Fibroblast of the aortic adventitia (primary cell): ENCODE data around the gene PYGM. TPM values are rescaled to one million over a fixed set of nuclear protein-coding genes. Genes with fewer than 3 reads are reported as not detected.

Experiments
- DNase-seq: peaks from one replicate; pipeline ENCODE4 v3.0.0-alpha.2; 2010; ENCODE audit warnings: low read depth
- H3K4me3 ChIP-seq: 2 replicates; pipeline ENCODE4 v1.5.1; 2011; ENCODE audit warnings: low read depth, mild to moderate bottlenecking, control low read depth, low read length, moderate library complexity
- total RNA-seq: library from RNA; depleted of rRNA; stranded (reverse); fragments of >200 nt; gene quantifications from 2 replicates; pipeline ENCODE4 v1.2.3, GENCODE V29; 2012; ENCODE audit warnings: low replicate concordance
- TF ChIP-seq, protein P1 (sequence below): IDR thresholded peaks from 2 replicates; pipeline ENCODE4 v1.5.1; 2011; ENCODE audit warnings: mild to moderate bottlenecking, low read length, control low read depth, inconsistent platforms; ENCODE audit not compliant: insufficient read depth

The PYGM gene
- total RNA-seq, result 0.63 and 1.7 TPM in 2 replicates

DNA sequence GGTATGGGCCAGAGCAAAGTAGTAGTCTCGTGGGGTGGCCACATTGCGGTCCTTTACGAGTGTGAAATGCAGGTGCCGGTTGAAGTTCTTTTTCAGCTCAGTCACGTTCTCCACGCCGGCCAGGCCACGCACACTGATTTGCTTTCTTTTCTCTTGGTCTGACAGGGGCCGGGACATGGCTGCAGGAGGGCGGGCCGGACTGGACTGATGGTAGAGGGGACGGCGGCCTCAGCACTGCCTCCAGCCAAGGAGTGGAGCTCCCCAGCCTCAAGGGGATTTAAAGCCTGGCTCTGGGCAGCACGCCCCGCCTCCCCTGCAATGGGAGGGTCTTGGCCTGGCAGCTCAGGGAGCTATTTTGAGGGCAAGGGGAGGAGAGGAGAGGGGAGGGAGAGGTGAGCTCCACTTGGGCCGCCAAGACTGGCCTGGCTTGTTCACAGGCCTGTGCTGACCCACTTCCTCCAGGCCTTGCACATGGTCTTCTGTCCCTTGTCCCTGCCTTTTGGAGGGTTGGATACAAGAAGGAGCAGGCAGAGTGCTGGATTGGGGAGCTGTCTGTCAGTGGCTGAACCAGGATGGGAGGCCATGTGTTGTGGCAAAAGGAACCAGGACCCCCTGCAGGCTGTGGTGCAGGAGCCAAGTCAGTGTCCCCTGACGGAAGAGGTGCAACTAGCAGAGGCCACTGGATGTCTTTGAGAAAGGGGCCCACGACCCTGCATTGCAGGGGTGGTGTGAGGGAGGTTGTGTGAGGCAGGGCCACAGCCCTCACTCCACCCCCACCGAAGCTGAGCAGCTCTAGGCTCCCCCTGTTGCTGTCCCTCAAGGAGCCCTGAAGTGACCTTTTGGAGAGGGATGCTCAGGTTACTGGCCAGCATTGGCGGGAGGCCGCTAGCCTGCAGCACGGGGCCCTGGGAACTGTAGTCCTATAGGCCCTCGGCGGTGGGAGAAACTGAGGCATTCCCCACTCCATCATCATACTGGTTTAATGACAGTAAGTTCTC, at the start of gene PYGM:
Gene PYGM (minus strand): TSS at position 253 of the 998 bp plus-strand sequence. CDS start 76 bp downstream, at position 177.
- peak; percentile 80 for DNase-seq
- TF ChIP-seq, protein P1, sequence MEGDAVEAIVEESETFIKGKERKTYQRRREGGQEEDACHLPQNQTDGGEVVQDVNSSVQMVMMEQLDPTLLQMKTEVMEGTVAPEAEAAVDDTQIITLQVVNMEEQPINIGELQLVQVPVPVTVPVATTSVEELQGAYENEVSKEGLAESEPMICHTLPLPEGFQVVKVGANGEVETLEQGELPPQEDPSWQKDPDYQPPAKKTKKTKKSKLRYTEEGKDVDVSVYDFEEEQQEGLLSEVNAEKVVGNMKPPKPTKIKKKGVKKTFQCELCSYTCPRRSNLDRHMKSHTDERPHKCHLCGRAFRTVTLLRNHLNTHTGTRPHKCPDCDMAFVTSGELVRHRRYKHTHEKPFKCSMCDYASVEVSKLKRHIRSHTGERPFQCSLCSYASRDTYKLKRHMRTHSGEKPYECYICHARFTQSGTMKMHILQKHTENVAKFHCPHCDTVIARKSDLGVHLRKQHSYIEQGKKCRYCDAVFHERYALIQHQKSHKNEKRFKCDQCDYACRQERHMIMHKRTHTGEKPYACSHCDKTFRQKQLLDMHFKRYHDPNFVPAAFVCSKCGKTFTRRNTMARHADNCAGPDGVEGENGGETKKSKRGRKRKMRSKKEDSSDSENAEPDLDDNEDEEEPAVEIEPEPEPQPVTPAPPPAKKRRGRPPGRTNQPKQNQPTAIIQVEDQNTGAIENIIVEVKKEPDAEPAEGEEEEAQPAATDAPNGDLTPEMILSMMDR, result no peak
- H3K4me3 ChIP-seq, result peak within 1 kb of the TSS; percentile 10

DNA sequence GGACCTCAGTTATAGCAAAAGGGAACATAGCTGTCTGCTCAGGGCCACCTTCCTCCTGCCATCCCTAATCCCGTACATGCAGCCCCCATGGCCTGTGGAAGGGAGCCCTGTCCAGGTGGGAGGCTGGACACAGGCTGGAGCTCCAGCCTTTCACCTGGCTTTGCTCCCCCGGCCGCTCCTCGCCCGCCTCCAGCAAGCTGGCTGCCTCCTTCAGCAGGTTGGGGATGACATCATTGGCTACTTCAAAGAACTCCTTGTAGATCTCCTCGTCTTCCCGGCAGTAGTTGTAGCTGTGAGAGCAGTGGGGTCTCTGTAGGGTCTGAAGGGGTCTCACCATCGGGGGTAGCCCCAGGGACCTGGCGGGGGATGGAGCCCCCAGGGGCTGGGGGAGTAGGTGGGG, 45.7 kb upstream of the PYGM start:
- DNase-seq, result no peak
- TF ChIP-seq, protein P1, result no peak

DNA sequence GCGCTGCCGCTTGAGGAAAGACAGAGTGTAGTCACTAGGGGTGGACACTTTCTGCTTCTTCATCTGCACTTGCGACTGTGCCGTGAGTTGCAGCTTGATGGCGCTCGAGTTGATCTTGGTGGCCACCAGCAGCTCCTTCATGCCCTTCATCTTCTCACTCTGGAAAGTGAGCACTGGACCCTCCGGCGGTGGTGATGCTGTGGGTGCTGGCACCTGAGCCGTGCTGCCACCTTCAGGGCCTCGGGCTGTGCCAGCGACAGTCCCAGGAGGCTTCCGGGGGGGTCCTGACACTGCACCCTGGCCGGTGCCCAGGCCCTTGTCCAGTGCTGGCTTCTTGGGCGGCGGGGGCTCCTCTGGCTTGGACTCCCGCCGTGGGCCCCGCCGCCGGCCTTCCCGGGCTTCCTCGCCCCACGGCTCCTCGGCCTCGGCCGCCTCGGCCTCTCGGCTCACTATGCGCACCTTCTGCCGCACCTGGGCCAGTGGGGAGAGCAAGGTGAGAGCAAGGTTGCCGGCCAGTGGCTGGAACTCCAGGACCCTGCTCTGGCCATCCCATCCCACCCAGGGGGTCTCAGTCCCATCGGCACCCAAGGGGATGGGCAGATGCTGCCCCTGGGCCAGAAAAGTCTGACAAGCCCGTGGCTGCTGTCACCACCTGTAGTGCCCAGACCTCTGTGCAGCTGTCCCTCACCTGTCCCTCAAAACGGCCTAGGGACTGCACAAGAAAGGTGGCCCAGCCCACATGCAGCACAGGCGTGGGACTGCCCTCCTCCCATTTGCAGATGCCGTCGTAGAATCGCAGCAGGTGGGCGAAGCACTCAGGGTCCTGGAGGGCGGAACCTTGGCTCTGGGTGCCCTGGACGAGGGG, 44.8 kb upstream of the PYGM start:
- TF ChIP-seq, protein P1, result no peak
- H3K4me3 ChIP-seq, result no peak overlapping the region
- no peak for DNase-seq

More for the DNA sequence above, 45.7 kb upstream of the PYGM start:
- H3K4me3 ChIP-seq, result no peak overlapping the region

DNA sequence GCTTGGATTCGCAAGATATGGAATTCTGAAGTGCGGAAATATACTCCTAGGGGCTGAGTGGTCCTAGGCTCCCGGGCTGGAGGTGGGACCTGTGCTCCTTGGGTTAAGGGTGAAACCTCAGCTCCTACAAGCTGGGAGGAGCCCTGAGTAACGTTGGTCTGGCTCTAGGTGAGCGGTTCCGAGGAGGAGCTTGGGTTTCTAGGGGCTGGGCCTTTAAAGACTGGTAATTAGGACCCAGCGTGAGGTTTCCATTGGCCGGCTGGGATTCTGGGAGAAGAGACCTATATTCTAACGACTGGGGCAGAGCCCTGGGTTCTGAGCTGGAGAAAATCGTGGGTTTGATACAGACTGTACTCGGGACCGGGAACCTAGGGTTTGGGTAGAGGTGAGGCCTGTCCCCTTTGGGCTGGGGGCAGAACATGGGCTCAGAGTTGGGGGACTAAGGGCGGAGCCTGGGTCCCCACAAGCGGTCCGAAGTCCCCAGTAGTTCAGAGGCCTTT, 44.1 kb upstream of the PYGM start:
- H3K4me3 ChIP-seq, result peak overlapping the region; percentile 74
- no peak for DNase-seq
- TF ChIP-seq, protein P1, result no peak

DNA sequence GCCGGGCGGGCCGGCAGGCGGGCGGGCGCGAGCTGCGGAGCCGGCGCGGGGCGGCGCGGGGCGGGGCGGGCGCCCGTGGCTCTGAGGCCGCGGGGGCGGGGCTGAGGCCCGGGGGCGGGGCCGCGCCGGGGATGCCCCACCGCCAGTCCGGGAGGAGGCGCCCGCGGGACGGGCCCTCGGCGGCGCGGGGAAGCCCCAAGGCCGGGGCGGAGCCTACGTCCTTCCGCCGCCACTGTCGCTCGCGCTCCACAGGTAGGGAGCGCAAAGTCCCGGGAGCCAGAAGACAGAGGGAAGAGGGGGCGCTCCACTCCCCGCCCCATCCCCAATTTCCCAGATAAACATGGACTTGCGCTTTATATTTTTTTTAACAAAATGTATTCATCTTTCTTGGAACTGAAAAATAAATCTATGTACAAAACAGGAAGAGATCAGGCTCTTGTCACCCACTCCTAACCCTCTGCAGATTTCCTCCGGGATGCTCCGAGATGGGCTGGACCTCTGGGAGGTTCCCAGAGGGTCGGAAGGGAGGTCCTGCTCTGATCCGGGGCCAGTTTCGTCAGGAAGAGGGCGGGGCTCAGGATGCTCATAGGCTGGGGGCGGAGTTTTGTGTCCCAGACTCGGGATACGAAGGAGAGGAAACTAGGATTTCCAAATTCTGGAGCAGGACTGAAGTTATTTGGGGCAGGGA, 43.5 kb upstream of the PYGM start, which contains the start of gene MAP4K2:
Gene MAP4K2 (minus strand): TSS at position 57 of the 688 bp plus-strand sequence. CDS start 65 bp downstream, outside the sequence.
- TF ChIP-seq, protein P1, result no peak
- peak within 1 kb of the TSS; percentile 74 for H3K4me3 ChIP-seq
- peak; percentile 79 for DNase-seq
